Measurements from ENCODE around the gene TPSB2. TPM values are rescaled to one million over a fixed set of nuclear protein-coding genes. Genes with fewer than 3 reads are reported as not detected.
"Not testable (repeated sequence)": the region's sequence is repeated elsewhere in the genome, so short reads cannot be mapped to it uniquely, and the experiment has no call there.

The TPSB2 gene
- polyA plus RNA-seq, 1 experiment: not detected

DNA sequence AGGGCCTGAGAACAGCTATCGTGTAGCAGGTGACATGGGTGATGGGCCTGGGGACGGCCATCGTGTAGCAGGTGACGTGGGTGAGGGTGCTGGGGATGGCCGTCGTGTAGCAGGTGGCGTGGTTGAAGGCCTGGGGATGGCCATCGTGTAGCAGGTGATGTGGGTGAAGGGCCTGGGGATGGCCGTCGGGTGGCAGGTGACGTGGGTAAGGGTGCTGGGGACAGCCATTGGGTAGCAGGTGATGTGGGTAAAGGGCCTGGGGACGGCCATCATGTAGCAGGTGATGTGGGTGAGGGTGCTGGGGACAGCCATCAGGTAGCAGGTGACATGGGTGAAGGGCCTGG lies 41.4 kb upstream of the TPSB2 start:
- no peak overlapping the region for H3K4me3 ChIP-seq (ENCODE audit: low read depth, low read length)
- POLR2A ChIA-PET: no interaction called here
- no peak for DNase-seq (ENCODE audit: low read depth)
- no peaks in the 10 kb centered on the region for H3K36me3 ChIP-seq (ENCODE audit: control insufficient read depth, insufficient read depth, low read length)
- CTCF ChIA-PET: interaction anchor here (0.7 to 2.8 kb wide), 2 partner anchors 30 to 149 kb away, joined by 3 to 6 read pairs; no protein-coding TSS in a partner anchor
- TF ChIP-seq, protein P1, sequence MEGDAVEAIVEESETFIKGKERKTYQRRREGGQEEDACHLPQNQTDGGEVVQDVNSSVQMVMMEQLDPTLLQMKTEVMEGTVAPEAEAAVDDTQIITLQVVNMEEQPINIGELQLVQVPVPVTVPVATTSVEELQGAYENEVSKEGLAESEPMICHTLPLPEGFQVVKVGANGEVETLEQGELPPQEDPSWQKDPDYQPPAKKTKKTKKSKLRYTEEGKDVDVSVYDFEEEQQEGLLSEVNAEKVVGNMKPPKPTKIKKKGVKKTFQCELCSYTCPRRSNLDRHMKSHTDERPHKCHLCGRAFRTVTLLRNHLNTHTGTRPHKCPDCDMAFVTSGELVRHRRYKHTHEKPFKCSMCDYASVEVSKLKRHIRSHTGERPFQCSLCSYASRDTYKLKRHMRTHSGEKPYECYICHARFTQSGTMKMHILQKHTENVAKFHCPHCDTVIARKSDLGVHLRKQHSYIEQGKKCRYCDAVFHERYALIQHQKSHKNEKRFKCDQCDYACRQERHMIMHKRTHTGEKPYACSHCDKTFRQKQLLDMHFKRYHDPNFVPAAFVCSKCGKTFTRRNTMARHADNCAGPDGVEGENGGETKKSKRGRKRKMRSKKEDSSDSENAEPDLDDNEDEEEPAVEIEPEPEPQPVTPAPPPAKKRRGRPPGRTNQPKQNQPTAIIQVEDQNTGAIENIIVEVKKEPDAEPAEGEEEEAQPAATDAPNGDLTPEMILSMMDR (IDR thresholded peaks at IDR 0.05; ENCODE audit: insufficient read depth, low read depth, low read length): no peak
- no peaks in the 10 kb centered on the region; the same call in 1 of the 2 replicates for H3K27me3 ChIP-seq (ENCODE audit: control insufficient read depth, insufficient read depth, low read length)

DNA sequence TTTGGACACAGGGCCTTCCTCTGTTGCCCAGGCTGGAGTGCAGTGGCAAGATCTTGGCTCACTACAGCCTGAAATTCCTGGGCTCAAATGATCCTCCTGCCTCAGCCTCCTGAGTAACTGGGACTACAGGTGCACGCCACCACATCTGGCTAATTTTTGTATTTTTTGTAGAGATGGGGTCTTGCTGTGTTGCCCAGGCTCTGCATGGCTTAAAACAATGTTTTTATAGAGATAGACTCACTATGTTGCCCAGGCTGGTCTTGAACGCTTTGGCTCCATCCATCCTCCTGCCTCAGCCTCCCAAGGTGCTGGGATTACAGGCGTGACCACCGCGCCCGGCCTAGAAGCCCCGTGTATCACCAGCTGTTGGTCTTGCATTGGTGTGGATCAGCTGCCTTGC lies 39.4 kb upstream of the TPSB2 start:
- not testable (repeated sequence) for H3K36me3 ChIP-seq (ENCODE audit: control insufficient read depth, insufficient read depth, low read length); H3K27me3 ChIP-seq (ENCODE audit: control insufficient read depth, insufficient read depth, low read length); DNase-seq (ENCODE audit: low read depth); H3K4me3 ChIP-seq (ENCODE audit: low read depth, low read length)
- ChIA-PET CTCF (interaction anchor here (2.8 kb wide), 1 partner anchor 32 kb away, joined by 6 read pairs; no protein-coding TSS in a partner anchor), POLR2A (interaction anchor here (0.6 kb wide), 1 partner anchor 19 kb away, joined by 4 read pairs; no protein-coding TSS in a partner anchor)

DNA sequence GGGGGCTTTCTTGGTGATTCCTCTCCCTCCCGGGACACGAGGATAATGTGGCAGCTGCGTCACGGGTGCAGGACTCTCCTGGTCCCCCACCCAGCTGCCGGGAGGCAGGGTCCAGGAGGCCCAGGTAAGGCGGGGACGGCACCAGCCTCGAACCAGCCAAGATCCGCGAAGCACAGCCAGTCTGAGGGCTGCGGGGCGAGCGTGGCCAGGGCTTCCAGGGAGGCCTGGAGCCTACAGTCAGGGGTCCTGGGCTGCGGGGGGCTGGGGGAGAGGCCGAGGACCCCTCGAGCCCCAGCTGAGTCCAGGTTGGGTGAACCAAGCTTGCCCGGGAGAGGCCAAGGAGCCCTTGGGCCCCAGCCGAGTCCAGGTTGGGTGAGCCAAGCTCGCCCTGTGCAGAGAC lies 35.8 kb upstream of the TPSB2 start:
- H3K4me3 ChIP-seq (ENCODE audit: low read depth, low read length): no peak overlapping the region
- POLR2A ChIA-PET: no interaction called here
- DNase-seq (ENCODE audit: low read depth): no peak
- H3K27me3 ChIP-seq (ENCODE audit: control insufficient read depth, insufficient read depth, low read length): peaks cover 7% of the 10 kb centered on the region
- TF ChIP-seq, protein P1 (IDR thresholded peaks at IDR 0.05; ENCODE audit: insufficient read depth, low read depth, low read length): no peak
- CTCF ChIA-PET: no interaction called here
- no peaks in the 10 kb centered on the region for H3K36me3 ChIP-seq (ENCODE audit: control insufficient read depth, insufficient read depth, low read length)

DNA sequence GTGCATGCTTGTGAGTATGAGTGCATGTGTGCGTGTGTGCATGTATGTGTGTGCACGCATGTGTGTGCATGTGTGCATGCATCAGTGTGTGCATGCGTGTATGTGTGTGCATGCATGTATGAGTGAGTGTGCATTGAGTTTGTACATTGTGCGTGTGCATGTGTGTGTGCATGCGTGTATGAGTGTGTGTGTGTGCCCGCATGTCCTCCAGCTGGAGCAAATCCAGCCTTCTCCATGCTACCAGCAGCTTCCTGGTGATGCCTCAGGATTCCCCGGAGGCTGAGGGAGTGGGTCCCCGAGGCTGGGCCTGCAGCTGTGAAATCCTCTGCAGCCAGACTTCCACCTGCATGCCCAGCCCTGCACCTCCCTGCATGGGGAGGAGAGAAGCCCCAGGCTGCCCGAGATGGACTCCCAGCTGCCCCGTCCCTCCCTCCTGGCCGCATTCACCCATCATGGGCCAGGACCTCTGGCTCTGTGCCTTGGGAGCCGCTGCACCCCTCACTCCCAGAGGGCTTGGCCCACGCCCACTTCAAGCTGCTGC lies 35.2 kb upstream of the TPSB2 start:
- POLR2A ChIA-PET: no interaction called here
- TF ChIP-seq, protein P1 (IDR thresholded peaks at IDR 0.05; ENCODE audit: insufficient read depth, low read depth, low read length): no peak
- Histone ChIP-seq H3K36me3 (ENCODE audit: control insufficient read depth, insufficient read depth, low read length) (no peaks in the 10 kb centered on the region), H3K4me3 (ENCODE audit: low read depth, low read length) (no peak overlapping the region), H3K27me3 (ENCODE audit: control insufficient read depth, insufficient read depth, low read length) (peaks cover 11% of the 10 kb centered on the region)
- CTCF ChIA-PET: no interaction called here
- DNase-seq (ENCODE audit: low read depth): no peak

DNA sequence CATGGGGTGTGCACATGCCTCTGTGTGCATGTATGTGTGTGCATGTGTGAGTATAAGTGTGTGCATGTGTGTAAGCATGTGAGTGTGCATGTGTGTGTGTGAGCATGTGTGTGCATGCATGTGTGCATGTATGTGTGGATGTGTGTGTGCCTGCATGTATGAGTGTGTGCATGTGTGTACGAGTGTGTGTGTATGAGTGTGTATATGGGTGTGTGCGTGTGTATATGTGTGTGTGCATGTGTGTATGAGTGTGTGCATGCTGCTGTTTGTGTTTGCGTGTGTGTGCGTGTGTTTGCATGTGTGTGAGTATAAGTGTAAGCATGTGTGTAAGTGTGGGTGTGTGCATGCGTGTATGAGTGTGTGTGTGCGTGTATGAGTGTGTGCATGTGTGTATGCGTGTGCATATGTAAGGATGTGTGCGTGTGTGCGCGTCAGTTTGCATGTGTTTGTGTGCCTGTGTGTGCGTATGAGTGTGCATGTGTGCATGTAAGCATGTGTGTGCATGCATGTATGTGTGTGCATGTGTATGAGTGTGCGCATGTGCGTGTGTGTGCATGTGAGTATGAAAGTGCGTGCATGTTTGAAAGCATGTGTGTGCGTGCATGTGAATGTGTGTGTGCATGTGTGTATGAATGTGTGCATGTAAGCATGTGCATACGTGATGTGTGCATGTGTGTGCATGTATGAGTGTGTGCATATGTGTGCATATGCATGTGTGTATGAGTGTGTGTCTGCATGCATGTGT lies 34.5 kb upstream of the TPSB2 start:
- peaks cover 15% of the 10 kb centered on the region for H3K27me3 ChIP-seq (ENCODE audit: control insufficient read depth, insufficient read depth, low read length)
- CTCF ChIA-PET: no interaction called here
- TF ChIP-seq, protein P1 (IDR thresholded peaks at IDR 0.05; ENCODE audit: insufficient read depth, low read depth, low read length): no peak
- H3K36me3 ChIP-seq (ENCODE audit: control insufficient read depth, insufficient read depth, low read length): no peaks in the 10 kb centered on the region
- POLR2A ChIA-PET: no interaction called here
- no peak for DNase-seq (ENCODE audit: low read depth)
- H3K4me3 ChIP-seq (ENCODE audit: low read depth, low read length): no peak overlapping the region
